GM12878 (cell line): ENCODE data around the gene PIP5K1A. TPM values are rescaled to one million over a fixed set of nuclear protein-coding genes. Genes with fewer than 3 reads are reported as not detected.

Source experiments
- CBFB ChIP-seq: IDR thresholded peaks from 2 replicates; pipeline ENCODE4 v1.6.1; 2016; ENCODE audit warnings: antibody characterized with exemption, low read depth
- CTCF ChIP-seq, 3 experiments: IDR thresholded peaks in 2 of 3; conservative IDR thresholded peaks in 1 of 3; 2 replicates each; pipeline ENCODE4 v1.5.1; 2011; ENCODE audit warnings: low read depth in 3 of 3, low read length in 3 of 3, mild to moderate bottlenecking in 3 of 3, control low read depth in 2 of 3, moderate library complexity in 2 of 3, inconsistent platforms in 1 of 3, mixed read lengths in 1 of 3; ENCODE audit not compliant: control insufficient read depth in 2 of 3, insufficient read depth in 1 of 3; ENCODE audit errors: extremely low read depth in 1 of 3
- EP300 ChIP-seq, 2 experiments: fragments of 150-350 bp in 1 of 2; IDR thresholded peaks; 2 replicates each; pipeline ENCODE4 v1.6.1; 2011 to 2012; ENCODE audit warnings: low read depth in 2 of 2, low read length in 2 of 2, borderline replicate concordance in 1 of 2, improper control_type of control experiment in 1 of 2, inconsistent platforms in 1 of 2; ENCODE audit not compliant: control insufficient read depth in 1 of 2
- GATAD2B ChIP-seq: fragments of 450-650 bp; conservative IDR thresholded peaks from 2 replicates; pipeline ENCODE4 v1.6.1; 2017; ENCODE audit warnings: low read depth, mild to moderate bottlenecking, moderate library complexity
- HDAC2 ChIP-seq: fragments of 200-600 bp; sonication (generic); IDR thresholded peaks from 2 replicates; pipeline ENCODE4 v1.6.1; 2017
- IRF3 ChIP-seq: fragments of 450-650 bp; IDR thresholded peaks from 2 replicates; pipeline ENCODE4 v1.6.1; 2014; ENCODE audit warnings: mild to moderate bottlenecking
- KAT2A ChIP-seq: conservative IDR thresholded peaks from 2 replicates; pipeline ENCODE4 v1.6.1; 2011; ENCODE audit warnings: low read depth, low read length; ENCODE audit not compliant: control insufficient read depth
- PBX3 ChIP-seq: IDR thresholded peaks from 2 replicates; pipeline ENCODE4 v1.6.1; 2011; ENCODE audit warnings: mild to moderate bottlenecking, low read depth, low read length, moderate library complexity; ENCODE audit not compliant: insufficient replicate concordance
- PML ChIP-seq: IDR thresholded peaks from 2 replicates; pipeline ENCODE4 v1.6.1; 2012; ENCODE audit warnings: low read length, inconsistent platforms
- RFX5 ChIP-seq: IDR thresholded peaks from 2 replicates; pipeline ENCODE4 v1.6.1; 2011; ENCODE audit warnings: low read depth, low read length, improper control_type of control experiment
- RUNX3 ChIP-seq: IDR thresholded peaks from 2 replicates; pipeline ENCODE4 v1.6.1; 2012; ENCODE audit warnings: low read length, inconsistent platforms
- SMAD1 ChIP-seq: fragments of 450-650 bp; IDR thresholded peaks from 2 replicates; pipeline ENCODE4 v1.6.1; 2018; ENCODE audit warnings: mild to moderate bottlenecking, low read depth; ENCODE audit not compliant: partially characterized antibody
- SMC3 ChIP-seq: IDR thresholded peaks from 2 replicates; pipeline ENCODE4 v1.6.1; 2011; ENCODE audit warnings: low read length, improper control_type of control experiment, borderline replicate concordance
- TCF12 ChIP-seq: IDR thresholded peaks from 2 replicates; pipeline ENCODE4 v1.6.1; 2011; ENCODE audit warnings: low read depth, mild to moderate bottlenecking, low read length
- ZBTB40 ChIP-seq: fragments of 450-650 bp; IDR thresholded peaks from 2 replicates; pipeline ENCODE4 v1.6.1; 2016; ENCODE audit warnings: mild to moderate bottlenecking, moderate library complexity, borderline replicate concordance
- ZNF24 ChIP-seq: fragments of 450-650 bp; IDR thresholded peaks from 2 replicates; pipeline ENCODE4 v1.6.1; 2017; ENCODE audit warnings: antibody characterized with exemption, mild to moderate bottlenecking
- polyA plus RNA-seq, 11 experiments: library from polyadenylated mRNA; depleted of rRNA in 4 of 11; unstranded in 6 of 11; stranded (reverse) in 5 of 11; fragments of >200 nt; fragmentation: Nextera tagmentation in 4 of 11; fragmentation: Illumina TruSeq in 1 of 11; extraction: Ambion mirVana in 4 of 11; extraction: Trizol in 1 of 11; gene quantifications; 1 replicate in 1 of 11; 2 replicates in 10 of 11; pipeline versions ENCODE4 v1.2.1 to v1.2.3, GENCODE V29; 2011 to 2016; ENCODE audit warnings: inconsistent platforms in 2 of 11, missing spikeins in 2 of 11, low read depth in 1 of 11
- total RNA-seq, 4 experiments: library from RNA; depleted of rRNA in 3 of 4; stranded (reverse); fragments of >200 nt in 3 of 4; fragmentation: Illumina TruSeq in 1 of 4; extraction: Trizol in 1 of 4; gene quantifications; 2 replicates each; pipeline versions ENCODE4 v1.2.1 to v1.2.3, GENCODE V29; 2013 to 2021
- TF ChIP-seq, protein P1 (sequence below): IDR thresholded peaks from 2 replicates; pipeline ENCODE4 v1.6.1; 2012; ENCODE audit warnings: low read length, inconsistent platforms

The PIP5K1A gene
- total and polyA plus RNA-seq, 10 of the 15 experiments (the other 5 are each of a cell fraction or from before 2014, with no cell fraction given): 4.5 to 114 (median 51.5) TPM

DNA sequence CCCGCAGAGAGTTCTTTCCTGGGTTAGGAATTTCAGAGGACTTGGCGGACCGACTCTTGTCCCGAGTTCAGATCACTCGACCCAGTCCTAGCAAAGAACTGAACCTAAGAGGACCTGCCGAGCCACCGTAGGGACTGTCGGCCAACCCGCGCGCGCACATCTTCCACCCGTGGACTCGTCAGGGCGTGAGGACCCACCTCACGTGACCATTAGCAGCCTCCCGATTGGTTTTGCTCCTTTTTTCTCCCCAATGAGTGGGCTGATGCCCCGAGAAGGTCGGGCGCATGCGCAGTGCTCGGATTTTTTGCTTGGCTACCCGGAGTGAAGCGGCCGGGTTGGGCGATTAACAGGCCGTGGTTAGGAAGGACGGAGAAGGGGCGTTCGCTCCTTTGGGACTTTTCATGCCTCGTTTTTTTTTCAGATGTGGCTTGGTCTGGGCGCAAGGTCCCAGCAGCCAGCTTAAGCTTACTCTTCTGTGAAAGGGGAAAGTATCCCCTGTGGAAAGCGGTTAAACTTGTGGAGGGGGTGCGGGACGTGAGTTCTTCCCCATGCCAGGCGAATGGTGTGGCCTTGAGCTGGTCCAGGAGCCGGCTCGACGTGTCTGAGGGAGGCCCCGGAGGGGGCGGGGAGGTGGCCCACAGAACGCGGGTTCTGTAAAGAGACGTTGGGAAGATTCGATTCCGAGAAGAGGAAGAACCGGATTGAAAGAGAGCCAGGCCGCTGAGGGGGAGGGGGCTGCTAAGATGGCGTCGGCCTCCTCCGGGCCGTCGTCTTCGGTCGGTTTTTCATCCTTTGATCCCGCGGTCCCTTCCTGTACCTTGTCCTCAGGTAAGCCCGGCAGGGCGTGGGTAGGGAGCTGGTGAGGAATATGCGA is at the start of gene PIP5K1A (continued):
- no peak for TF ChIP-seq CTCF (IDR thresholded peaks at IDR 0.05 in 2 of 3, conservative IDR thresholded peaks at IDR 0.05 in 1 of 3; ENCODE audit: control insufficient read depth in 2 of 3, extremely low read depth in 1 of 3, insufficient read depth in 1 of 3, low read depth in 3 of 3, low read length in 3 of 3)
- TF ChIP-seq IRF3: peak; percentile 25; the same call in 1 of the 2 replicates
- peak in 1 of 2 experiments; percentile 36; a peak in 1 of 4 replicates for TF ChIP-seq EP300 (IDR thresholded peaks at IDR 0.05; ENCODE audit: borderline replicate concordance in 1 of 2, control insufficient read depth in 1 of 2, low read depth in 2 of 2, low read length in 2 of 2)
- no peak for TF ChIP-seq SMAD1
- no peak for TF ChIP-seq KAT2A
- peak; percentile 30; the same call in 1 of the 2 replicates for TF ChIP-seq RFX5
- TF ChIP-seq ZNF24: no peak
- TF ChIP-seq CBFB: peak; percentile 54; the same call in 1 of the 2 replicates
- peak; percentile 49; the same call in 1 of the 2 replicates for TF ChIP-seq GATAD2B
- TF ChIP-seq RUNX3: peak; percentile 39; the same call in 1 of the 2 replicates
- TF ChIP-seq HDAC2: no peak
- TF ChIP-seq PBX3: no peak
- TF ChIP-seq, protein P1, sequence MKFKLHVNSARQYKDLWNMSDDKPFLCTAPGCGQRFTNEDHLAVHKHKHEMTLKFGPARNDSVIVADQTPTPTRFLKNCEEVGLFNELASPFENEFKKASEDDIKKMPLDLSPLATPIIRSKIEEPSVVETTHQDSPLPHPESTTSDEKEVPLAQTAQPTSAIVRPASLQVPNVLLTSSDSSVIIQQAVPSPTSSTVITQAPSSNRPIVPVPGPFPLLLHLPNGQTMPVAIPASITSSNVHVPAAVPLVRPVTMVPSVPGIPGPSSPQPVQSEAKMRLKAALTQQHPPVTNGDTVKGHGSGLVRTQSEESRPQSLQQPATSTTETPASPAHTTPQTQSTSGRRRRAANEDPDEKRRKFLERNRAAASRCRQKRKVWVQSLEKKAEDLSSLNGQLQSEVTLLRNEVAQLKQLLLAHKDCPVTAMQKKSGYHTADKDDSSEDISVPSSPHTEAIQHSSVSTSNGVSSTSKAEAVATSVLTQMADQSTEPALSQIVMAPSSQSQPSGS: no peak
- TF ChIP-seq ZBTB40: no peak
- TF ChIP-seq TCF12: 0 out of 2 replicates have a peak, but pooled peaks have one; percentile 5
- TF ChIP-seq SMC3: no peak
- no peak; the same call in none of the 2 replicates for TF ChIP-seq PML
